G401 (cell line): Measurements from ENCODE around the gene YPEL2. TPM values are rescaled to one million over a fixed set of nuclear protein-coding genes. Genes with fewer than 3 reads are reported as not detected.

ENCODE experiments used
- DNase-seq: peaks from one replicate; pipeline ENCODE4 v3.0.0-alpha.2; 2015; ENCODE audit warnings: low spot score
- in situ Hi-C: cut with HindIII; loops from 2 replicates; pipeline ENCODE4 v1.10.0; 2016; ENCODE audit warnings: low sequenced_read_pairs, mixed read lengths
- total RNA-seq: library from RNA; depleted of rRNA; stranded (reverse); fragments of >200 nt; shearing (Covaris generic); gene quantifications from 2 replicates; pipeline ENCODE4 v1.2.3, GENCODE V29; 2014

Gene YPEL2
- total RNA-seq, 1 experiment from 2014 or later: 7.0 TPM

DNA sequence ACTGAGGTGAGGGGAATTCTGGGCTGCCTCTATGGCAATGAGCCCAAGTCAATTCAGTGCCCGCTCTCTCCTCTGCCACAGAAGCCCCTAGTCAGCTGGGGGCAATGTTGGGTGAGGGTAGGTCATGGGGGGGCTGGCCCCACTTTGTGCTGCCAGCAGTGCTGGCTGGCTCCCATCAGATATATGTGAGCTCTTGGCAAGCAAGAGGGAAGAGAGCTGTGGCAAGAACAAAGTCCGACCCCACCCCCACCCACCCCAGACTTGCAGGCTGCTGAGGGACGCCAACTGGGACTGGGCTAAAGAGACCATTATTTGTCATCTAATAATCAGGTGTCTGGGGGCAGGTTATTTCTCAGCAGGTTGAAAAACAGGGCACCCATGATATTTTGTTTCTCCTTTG lies 89.4 kb downstream of the YPEL2 start:
- no peak for DNase-seq
- in situ Hi-C loops: no loop called here

DNA sequence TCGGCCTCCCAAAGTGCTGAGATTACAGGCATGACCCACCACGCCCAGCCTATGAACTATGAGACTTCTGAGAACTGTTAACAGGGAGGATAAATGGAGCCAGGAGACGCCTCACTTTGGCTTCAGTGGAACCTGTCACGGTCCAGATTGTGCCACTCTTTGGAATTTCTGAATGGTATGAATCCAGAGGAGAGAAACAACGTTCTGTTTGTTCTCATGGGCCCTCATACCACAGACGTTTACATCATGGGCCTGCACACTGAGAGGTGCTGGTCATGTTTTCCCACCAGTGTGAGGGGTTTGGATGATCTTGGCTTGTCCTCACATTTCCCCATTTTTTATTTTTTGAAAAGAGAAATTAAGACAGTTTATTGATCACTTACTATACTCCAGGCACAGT lies 90.3 kb downstream of the YPEL2 start:
- DNase-seq: no peak

DNA sequence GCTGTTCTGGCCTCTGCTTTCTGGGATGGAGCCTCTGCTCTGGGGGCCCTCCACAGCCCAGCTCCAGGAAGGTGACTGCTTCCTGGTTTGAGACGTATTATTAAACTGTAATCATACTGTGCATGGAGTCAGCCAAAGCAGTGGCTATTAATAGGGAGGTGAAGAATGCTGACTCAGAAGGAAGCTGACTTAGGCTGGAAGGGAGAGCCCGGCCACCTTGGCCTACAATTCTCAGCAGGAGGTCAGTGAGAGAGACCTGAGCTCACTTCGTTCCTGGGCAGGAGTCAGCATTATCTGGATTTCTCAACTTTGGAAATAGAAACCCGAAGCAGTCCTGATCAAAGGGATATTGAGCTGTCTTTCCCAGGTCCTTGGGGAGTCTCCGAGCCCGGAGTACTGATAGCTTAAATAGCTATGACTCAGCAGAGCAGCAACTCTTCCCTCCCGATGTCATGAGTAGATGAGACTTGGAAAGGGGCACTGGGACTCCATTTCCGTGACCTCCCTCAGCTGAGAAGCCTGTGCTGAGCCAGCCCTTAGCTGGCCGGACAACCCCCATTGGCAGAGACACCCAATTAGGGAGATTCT lies 91.8 kb downstream of the YPEL2 start:
- in situ Hi-C loops: no loop called here
- peak; percentile 34 for DNase-seq

More for the DNA sequence above, 90.3 kb downstream of the YPEL2 start:
- in situ Hi-C loops: no loop called here

DNA sequence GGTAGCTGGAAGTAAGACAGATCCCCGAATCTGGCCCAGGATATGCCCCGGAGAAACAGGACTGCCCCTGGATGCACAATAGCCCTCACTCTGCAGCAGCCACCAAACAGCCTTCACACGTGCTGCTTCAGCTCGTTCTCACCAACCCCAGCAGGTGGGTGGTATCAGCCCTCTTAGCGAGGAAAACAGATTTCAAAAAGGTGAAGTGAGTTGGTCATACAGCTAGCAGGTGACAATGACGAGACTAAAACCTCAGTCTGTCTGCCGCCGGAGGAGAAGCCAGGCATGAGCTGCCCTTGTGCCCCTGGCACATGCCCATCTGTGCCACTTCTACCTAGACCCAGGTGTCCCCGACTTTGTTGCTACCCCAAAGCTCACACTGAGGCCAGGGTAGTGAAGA lies 92.4 kb downstream of the YPEL2 start:
- in situ Hi-C loops: no loop called here
- peak; percentile 38 for DNase-seq

DNA sequence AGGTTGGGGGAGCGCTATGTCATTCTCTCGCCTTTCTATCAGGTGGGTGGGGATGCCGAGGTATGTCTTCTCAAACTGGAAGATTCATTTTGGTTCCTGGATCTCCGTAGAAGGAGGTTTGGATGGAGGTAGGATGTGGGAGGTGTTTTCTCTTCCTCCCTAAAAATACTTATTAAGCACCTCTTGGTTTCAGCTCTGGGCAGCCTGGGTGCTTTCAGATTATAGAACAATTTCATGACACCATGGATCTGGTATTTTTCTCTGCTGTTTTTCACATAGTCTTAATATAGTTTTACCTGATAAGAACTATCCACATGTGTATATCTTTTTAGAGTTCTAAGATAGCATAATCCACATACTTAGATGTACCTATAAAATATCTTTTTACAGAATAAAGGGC lies 92.9 kb downstream of the YPEL2 start:
- peak; percentile 33 for DNase-seq
- in situ Hi-C loops: no loop called here

DNA sequence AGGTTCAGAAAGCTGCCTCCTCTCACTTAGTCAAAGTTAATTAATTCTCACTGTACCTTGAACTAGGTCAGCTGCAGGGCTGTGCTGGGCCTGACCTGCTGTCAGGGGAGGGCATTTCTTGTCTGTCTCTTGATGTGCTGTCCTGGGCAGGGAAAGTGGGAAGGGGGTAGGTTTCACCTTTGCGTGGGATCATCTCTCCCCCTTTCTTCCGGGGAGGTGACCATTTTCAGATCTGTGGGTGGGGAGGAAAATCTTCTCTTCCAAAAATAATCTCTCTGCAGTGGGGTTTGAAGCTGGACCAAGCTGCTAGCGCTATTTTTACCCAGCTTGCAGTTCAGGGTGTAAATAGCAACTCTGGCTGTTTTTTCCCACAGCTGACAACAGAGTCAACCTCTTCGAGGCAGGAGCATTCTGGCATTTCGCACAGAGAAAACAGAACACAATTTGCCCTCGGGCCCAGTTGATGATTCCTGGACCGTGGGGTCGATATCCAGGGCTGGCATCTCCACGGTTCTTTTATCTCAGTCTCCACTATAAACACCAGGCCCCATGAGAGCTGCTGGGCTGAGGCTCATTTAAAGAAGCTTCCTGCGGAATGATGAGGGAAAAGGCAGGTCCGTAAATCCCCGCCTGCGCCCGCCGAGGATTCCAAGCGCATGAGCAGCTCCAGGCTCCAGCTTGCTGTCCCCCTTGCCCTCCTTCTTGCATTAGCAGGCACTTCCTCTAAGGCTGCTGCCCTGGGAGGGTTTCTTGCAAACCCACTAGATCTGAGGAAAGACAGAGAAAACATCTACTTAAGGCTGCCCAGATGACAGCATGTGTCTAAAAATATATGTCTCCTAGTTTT lies 93.9 kb downstream of the YPEL2 start:
- in situ Hi-C loops: no loop called here
- DNase-seq: peak; percentile 85

DNA sequence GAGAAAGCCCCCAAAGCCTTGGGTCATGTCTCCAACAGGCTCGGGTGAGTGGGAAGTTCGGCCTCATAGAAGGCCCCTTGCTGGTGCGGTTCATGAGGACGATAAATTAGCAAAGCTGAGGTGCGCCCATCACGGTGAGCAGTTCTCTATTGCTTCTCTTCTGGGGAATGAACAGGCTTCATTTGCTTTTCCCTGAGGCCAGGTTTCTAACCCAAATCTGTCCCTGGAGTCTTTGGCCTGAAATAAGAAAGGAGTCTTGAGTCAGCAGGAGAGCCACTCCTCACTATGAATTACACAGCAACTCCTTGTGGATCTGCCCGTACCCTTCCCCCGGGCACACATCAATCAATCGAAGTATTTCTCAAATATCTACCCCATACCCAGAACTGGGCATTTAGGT lies 94.6 kb downstream of the YPEL2 start:
- DNase-seq: no peak
- in situ Hi-C loops: no loop called here

DNA sequence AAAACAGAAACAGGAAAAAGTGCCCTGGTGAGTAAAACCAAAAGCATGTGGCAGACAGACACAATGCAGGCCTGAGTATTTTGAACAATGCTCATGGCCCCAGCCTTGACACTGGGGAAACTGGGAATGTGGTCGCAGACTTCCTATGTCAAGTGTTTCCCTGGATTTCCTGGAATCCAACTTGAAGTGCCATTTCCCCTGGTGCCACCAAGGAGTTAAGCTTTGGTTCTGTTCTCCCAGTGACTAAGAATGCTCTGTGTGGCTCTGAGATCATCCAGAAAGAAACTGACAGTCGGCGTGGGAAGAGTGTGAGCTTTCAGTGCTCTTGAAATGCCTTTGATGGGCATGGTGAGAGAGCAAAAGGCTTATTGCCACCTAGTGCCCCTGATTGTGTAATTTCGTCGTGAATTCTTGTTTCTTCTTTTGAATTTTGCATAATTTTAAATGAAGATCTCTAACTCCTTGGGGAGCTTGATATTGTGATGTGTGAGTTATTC lies 96.0 kb downstream of the YPEL2 start:
- in situ Hi-C loops: no loop called here
- peak; percentile 46 for DNase-seq

DNA sequence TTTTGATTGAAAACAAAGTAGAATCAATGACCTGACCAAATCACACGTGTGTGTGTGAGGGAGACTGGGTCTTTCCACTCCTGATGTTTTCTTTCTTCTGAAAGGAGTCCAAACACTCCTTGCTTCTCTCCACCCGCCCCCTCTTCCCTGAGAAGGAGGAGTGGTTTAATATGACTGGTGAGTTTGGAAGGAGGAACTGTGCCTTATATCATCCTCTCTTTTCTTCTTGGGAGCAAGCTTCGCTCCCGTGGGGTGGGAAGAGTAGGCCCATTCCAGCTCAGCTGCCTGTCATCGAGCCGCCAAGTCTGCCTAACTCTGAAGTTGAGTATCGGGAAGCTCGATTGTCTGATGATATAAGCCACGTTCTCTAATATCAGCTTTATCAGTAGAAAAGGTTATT lies 96.5 kb downstream of the YPEL2 start:
- DNase-seq: no peak
- in situ Hi-C loops: no loop called here

DNA sequence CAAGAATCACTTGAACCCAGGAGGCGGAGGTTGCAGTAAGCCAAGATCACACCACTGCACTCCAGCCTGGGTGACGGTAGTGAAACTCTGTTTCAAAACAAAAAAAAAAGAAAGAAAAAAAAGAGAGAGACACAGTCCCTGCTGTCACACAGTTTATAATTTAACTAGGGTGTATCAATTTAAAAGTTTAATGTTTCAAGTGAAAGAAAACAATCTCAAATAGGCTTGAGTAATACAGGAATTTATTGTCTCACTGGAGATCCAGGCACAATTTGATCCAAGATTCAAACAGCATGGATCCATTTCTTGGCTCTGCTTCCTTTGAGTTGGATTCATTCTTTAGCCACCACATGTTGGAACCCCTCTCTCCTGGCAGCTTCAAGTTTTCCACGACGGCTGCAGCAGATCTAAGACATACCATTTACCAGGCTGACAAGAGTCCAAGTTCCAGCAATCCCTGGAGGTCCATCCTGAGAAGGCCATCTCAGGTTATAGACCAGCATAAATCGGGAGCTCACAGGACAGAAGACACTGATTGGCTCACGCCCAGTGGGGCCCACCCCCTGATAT lies 97.5 kb downstream of the YPEL2 start:
- no peak for DNase-seq
- in situ Hi-C loops: no loop called here

DNA sequence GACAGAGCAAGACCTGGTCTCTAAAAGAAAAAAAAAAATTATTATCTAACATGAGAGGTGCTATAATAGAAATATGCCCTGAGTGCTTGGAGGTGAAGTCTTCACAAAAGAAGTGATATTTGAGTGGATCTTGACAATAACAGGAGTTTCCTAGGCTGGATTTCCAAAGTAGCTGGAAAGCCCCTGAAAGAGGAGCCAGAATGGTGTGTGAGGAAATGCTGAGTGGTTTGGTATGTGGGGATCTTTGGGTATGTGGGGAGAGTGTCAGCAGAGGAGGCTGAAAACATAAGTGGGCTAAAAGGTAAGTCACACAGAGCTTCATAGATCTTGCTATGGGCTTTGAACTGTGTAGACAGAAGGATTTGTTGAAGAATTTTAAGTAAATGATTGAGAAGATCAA lies 100.1 kb downstream of the YPEL2 start:
- in situ Hi-C loops: no loop called here

DNA sequence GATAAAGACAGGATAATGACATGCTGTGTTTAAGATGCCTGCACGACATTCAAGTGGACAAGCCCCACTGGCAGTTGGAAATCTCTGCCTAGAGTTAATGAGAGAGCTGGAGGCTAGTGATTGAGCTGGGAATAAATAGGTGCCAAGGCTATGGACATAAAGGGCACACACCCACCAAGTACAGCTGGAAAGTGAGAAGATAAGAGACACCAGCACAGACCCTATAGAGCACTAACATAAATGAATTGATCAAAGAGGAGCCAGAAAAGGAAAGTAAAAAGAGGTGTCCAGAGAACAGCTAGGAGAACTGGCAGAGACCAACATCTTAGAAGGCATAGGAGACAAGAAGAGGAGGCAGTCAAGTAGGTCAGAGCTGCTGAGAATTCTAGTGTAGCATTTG lies 101.2 kb downstream of the YPEL2 start:
- in situ Hi-C loops: no loop called here
- DNase-seq: no peak

More for the DNA sequence above, 100.1 kb downstream of the YPEL2 start:
- no peak for DNase-seq

DNA sequence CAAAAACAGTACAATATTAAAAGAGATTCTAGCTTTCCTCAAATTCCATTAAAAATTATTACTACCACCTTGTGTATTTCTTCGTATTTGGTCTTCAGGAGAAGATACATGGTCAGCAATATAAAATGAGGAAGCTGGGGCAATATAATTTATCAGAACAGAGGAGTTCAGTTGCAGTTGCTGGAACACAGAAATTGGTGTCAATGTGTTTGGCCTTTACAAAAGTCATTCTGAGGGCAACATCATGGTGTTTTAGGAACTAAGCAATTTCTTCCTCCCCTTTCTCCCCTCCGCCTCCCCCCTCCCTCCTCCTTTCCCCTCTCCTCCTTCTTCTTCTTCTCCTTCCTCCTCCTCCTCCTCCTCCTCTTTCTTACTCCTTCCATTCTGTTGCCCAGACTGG lies 102.1 kb downstream of the YPEL2 start:
- DNase-seq: no peak
- in situ Hi-C loops: no loop called here

DNA sequence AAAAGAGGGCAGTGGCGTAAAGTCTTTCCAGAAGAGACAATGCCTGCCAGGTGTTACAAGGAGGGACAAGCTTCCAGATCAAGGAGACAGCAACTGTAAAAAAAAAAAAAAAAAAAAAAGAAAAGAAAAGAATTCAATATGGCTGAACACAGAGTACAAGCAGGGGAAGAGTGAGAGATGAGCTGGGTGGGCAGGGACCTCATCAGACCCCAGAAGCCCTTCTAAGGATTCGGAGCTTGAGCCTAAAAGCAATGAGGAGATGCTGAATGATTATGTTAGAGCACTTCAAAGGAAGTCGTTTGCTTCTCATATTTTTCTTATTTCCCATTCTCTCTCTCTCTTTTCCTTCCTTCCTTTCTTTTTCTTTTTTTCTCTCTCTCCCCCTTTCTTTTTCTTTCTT lies 103.0 kb downstream of the YPEL2 start:
- in situ Hi-C loops: no loop called here
- no peak for DNase-seq

DNA sequence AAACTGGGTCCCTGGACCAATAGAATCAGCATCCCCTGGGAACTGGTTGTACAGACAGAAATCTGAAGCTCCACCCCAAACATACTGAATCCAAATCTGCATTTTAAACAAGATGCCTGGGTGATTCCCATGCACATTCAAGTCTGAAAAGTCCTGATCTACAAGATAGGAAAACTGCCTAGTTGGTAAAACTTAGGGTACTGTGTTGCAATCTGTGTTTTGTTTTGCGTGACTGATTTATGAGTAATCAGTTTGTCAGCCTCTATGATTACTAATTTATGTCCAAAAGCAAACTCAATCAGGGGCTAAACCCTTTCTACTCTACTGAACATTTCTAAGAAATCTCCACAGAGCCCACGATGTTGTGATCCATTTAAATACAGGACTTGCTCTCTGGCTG lies 103.8 kb downstream of the YPEL2 start:
- DNase-seq: no peak

DNA sequence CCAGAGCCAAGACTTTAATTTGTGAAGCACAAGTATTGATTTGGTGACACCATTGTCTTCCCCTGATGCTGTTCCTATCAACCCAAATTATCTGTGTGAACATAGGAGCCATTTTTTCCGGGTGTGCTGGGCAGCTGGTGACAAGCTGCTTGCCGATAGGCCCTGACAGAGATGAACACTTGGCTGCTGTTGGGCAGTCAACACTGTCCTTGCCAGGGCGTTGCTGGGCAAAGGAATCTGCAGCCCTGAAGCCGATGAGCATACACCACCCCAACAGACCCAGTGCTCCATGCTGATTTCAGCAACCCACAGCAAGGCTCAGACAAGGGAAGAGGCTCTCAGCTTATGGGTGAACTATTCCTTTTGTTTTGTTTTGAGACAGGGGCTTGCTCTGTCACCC lies 105.4 kb downstream of the YPEL2 start:
- DNase-seq: no peak
- in situ Hi-C loops: no loop called here

More for the DNA sequence above, 103.8 kb downstream of the YPEL2 start:
- in situ Hi-C loops: no loop called here

DNA sequence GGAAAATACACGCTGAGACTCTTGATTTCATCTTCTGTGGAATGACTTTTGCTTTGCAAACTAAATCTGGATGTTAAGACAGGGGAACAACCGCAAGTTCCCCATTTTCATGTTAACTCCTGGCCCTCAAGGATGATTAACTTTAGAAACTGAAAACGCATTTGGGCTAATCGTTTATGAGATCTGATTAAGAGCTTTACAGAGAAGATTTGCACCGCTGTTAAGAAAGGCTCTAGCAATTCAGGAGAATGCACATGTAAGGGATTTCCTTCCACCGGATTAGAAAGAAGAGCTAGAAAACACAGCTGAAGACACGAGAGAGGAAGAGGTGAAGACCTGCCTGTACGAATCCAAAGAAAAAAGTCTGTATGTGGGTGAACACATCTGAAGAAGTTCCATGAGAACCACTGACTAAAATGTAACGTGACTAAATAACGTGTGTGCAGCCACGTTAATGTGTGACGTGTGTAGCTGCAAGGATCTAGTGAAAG lies 106.4 kb downstream of the YPEL2 start:
- in situ Hi-C loops: no loop called here
- no peak for DNase-seq

DNA sequence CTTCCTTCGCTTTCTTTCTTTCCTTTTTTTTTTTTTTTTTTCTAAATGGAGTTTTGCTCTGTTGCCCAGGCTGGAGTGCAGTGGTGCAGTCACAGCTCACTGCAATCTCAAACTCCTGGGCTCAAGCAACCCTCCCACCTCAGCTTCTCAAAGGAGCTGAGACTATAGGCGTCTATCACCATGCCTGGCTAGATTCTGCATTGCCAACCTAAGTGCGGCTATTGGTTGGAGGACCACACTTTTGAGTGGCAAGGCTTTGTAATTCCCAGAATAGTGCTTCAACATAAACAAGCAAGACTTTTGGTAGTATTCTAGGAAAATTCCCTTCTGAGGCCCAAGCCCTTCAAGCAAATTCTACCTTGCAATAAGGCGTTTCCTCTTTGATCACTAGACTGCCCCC lies 107.8 kb downstream of the YPEL2 start:
- no peak for DNase-seq
- in situ Hi-C loops: no loop called here

DNA sequence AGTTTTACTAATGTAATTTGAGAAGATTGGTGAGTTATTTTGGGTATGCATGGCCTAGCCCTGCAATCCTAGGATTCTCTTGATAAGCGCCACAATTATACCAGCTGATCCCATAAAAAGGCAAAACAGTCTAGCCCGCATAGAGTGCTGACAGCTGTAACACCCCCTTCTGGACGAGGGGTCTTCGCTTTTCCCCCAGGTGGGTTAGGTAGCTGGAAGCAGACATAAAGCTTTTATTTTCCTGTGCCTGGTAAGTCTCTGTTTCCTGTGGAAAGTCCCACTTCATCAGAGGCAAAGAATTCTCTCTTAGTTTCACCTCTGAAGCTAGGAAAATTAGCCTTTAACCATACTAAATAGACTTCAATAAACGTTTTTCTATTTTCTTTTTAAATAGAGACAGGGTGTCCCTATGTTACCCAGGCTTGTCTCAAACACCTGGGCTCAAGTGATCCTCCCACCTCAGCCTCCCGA lies 108.3 kb downstream of the YPEL2 start:
- DNase-seq: no peak
- in situ Hi-C loops: no loop called here
